HCT116 (cell line): ENCODE results near the gene ECT2. TPM values are rescaled to one million over a fixed set of nuclear protein-coding genes. Genes with fewer than 3 reads are reported as not detected.

Source experiments
- ATAC-seq: fragments of 200-7000 bp; cut with Tn5 transposase; 2 replicates; pipeline ENCODE4 v1.9.1; 2020; ENCODE audit warnings: mild to moderate bottlenecking, moderate library complexity
- BruUV-seq: library from RNA; stranded (reverse); fragments of 400-500 nt; replicated peaks from 2 replicates; lab custom pipeline; 2021; lab: Mats Ljungman, UMichigan
- CTCF ChIA-PET: fragments of 300-600 bp; sonication (Branson Sonifier 250); formaldehyde crosslinking; loops from one replicate; lab custom pipeline; 2021; ENCODE audit warnings: antibody characterized with exemption; lab: Charles Lee
- POLR2A ChIA-PET: fragments of 300-600, 350-600 bp; sonication (Branson Sonifier 250); formaldehyde crosslinking; loops from one replicate; lab custom pipeline; 2021; ENCODE audit warnings: antibody characterized with exemption; lab: Charles Lee
- RAD21 ChIA-PET, 2 experiments: fragments of 300-600 bp; sonication (Branson Sonifier 250); formaldehyde crosslinking; loops; one replicate each; lab custom pipeline; 2023; ENCODE audit warnings: low total read pairs in 2 of 2; ENCODE audit not compliant: uncharacterized antibody in 2 of 2, unreplicated experiment in 2 of 2, low non-redundant PET in 1 of 2; lab: Charles Lee
- DNase-seq: peaks from one replicate; pipeline ENCODE4 v3.0.0-alpha.2; 2010; ENCODE audit warnings: low read depth, low spot score
- H2AFZ ChIP-seq: fragments of 200-600 bp; shearing (Covaris generic), sonication (generic); 2 replicates; pipeline ENCODE4 v1.6.1; 2017; ENCODE audit warnings: low read depth, mixed run types, mixed read lengths, antibody characterized with exemption, low read length; ENCODE audit not compliant: poor library complexity, severe bottlenecking
- H3K27ac ChIP-seq: 2 replicates; pipeline ENCODE4 v1.5.1; 2012; ENCODE audit warnings: low read depth, low read length
- H3K27me3 ChIP-seq: fragments of 200-600 bp; sonication (generic); 2 replicates; pipeline ENCODE4 v1.6.1; 2016; ENCODE audit warnings: mixed run types, low read length, mixed read lengths; ENCODE audit not compliant: insufficient read depth
- H3K36me3 ChIP-seq, 2 experiments: fragments of 200-500 bp in 1 of 2; fragments of 200-600 bp in 1 of 2; sonication (Bioruptor generic) in 1 of 2; sonication (generic) in 1 of 2; 2 replicates each; pipeline versions ENCODE4 v1.5.1 to v1.6.1; 2014 to 2016; ENCODE audit warnings: low read length in 2 of 2, inconsistent platforms in 1 of 2, mixed read lengths in 1 of 2, mixed run types in 1 of 2; ENCODE audit not compliant: insufficient read depth in 2 of 2, control insufficient read depth in 1 of 2
- H3K4me1 ChIP-seq, 2 experiments: fragments of 200-600 bp in 1 of 2; sonication (generic) in 1 of 2; 2 replicates each; pipeline versions ENCODE4 v1.5.1 to v1.6.1; 2012 to 2017; ENCODE audit warnings: low read length in 2 of 2, inconsistent platforms in 1 of 2, mild to moderate bottlenecking in 1 of 2, mixed read lengths in 1 of 2, mixed run types in 1 of 2, moderate library complexity in 1 of 2; ENCODE audit not compliant: insufficient read depth in 2 of 2, control insufficient read depth in 1 of 2
- H3K4me2 ChIP-seq: fragments of 200-600 bp; sonication (generic); 2 replicates; pipeline ENCODE4 v1.6.1; 2017; ENCODE audit warnings: mixed run types, low read length, mixed read lengths
- H3K4me3 ChIP-seq, 2 experiments: fragments of 200-600 bp in 1 of 2; sonication (generic) in 1 of 2; replicated peaks in 1 of 2; 2 replicates each; pipeline ENCODE4 v1.5.1; 2011 to 2016; ENCODE audit warnings: low read length in 2 of 2, control low read depth in 1 of 2, low read depth in 1 of 2, mild to moderate bottlenecking in 1 of 2, mixed read lengths in 1 of 2, mixed run types in 1 of 2
- H3K79me2 ChIP-seq: fragments of 200-600 bp; sonication (generic); 2 replicates; pipeline ENCODE4 v1.6.1; 2017; ENCODE audit warnings: mild to moderate bottlenecking, mixed run types, low read length, moderate library complexity, mixed read lengths; ENCODE audit not compliant: insufficient read depth
- H3K9ac ChIP-seq: fragments of 200-600 bp; sonication (generic); 2 replicates; pipeline ENCODE4 v1.6.1; 2016; ENCODE audit warnings: low read length, mixed read lengths
- H3K9me2 ChIP-seq: fragments of 200-600 bp; sonication (generic), shearing (Covaris generic); 2 replicates; pipeline ENCODE4 v1.6.1; 2017; ENCODE audit warnings: mixed run types, mild to moderate bottlenecking, moderate library complexity; ENCODE audit not compliant: insufficient read depth
- H3K9me3 ChIP-seq, 2 experiments: fragments of 200-500 bp in 1 of 2; fragments of 200-600 bp in 1 of 2; sonication (Bioruptor generic) in 1 of 2; sonication (generic) in 1 of 2; 2 replicates each; pipeline ENCODE4 v1.6.1; 2014 to 2017; ENCODE audit warnings: low read length in 2 of 2, mixed read lengths in 2 of 2, inconsistent platforms in 1 of 2, low read depth in 1 of 2, mild to moderate bottlenecking in 1 of 2, mixed run types in 1 of 2, moderate library complexity in 1 of 2; ENCODE audit not compliant: control insufficient read depth in 1 of 2, insufficient read depth in 1 of 2
- H4K20me1 ChIP-seq: fragments of 200-600 bp; sonication (generic), shearing (Covaris generic); 2 replicates; pipeline ENCODE4 v1.6.1; 2017; ENCODE audit warnings: mixed run types, mild to moderate bottlenecking, moderate library complexity; ENCODE audit not compliant: insufficient read depth
- CEBPB ChIP-seq: IDR thresholded peaks from 2 replicates; pipeline ENCODE4 v1.6.1; 2012; ENCODE audit warnings: low read depth
- EGR1 ChIP-seq: IDR thresholded peaks from 2 replicates; pipeline ENCODE4 v1.6.1; 2012; ENCODE audit warnings: low read depth
- EZH2 ChIP-seq: fragments of 200-600 bp; sonication (generic); IDR thresholded peaks from 2 replicates; pipeline ENCODE4 v1.6.1; 2017; ENCODE audit warnings: antibody characterized with exemption, mixed run types
- POLR2A ChIP-seq: IDR thresholded peaks from 2 replicates; pipeline ENCODE4 v1.7.0; 2011; ENCODE audit warnings: borderline replicate concordance; ENCODE audit not compliant: insufficient read depth, insufficient read length; ENCODE audit errors: extremely low read depth
- RAD21 ChIP-seq: IDR thresholded peaks from 2 replicates; pipeline ENCODE4 v1.6.1; 2012; ENCODE audit warnings: low read depth, mild to moderate bottlenecking
- REST ChIP-seq: IDR thresholded peaks from 2 replicates; pipeline ENCODE4 v1.6.1; 2012; ENCODE audit warnings: low read depth
- SIN3A ChIP-seq: IDR thresholded peaks from 2 replicates; pipeline ENCODE4 v1.6.1; 2012; ENCODE audit warnings: low read depth
- SRF ChIP-seq: IDR thresholded peaks from 2 replicates; pipeline ENCODE4 v1.6.1; 2012; ENCODE audit warnings: low read depth
- TCF7L2 ChIP-seq: IDR thresholded peaks from 2 replicates; pipeline ENCODE4 v1.7.0; 2011; ENCODE audit warnings: borderline replicate concordance, inconsistent platforms; ENCODE audit not compliant: insufficient read depth, insufficient read length; ENCODE audit errors: extremely low read depth
- YY1 ChIP-seq: IDR thresholded peaks from 2 replicates; pipeline ENCODE4 v1.6.1; 2011; ENCODE audit warnings: low read length, low read depth, moderate library complexity, mild to moderate bottlenecking; ENCODE audit not compliant: insufficient replicate concordance; ENCODE audit errors: extremely low read depth
- ZFX ChIP-seq: fragments of 450-650 bp; IDR thresholded peaks from 2 replicates; pipeline ENCODE4 v1.6.1; 2017
- intact Hi-C: fragments of 100-400 bp; cut with micrococcal nuclease; formaldehyde crosslinking; loops from 2 replicates; pipeline ENCODE4 v1.10.0; 2022
- total RNA-seq: library from RNA; stranded (reverse); gene quantifications from one replicate; pipeline ENCODE4 v1.2.1, GENCODE V29; 2021; ENCODE audit not compliant: unreplicated experiment

Gene ECT2
- total RNA-seq, 1 experiment from 2014 or later, result 95.6 TPM

GRCh38 chr3:172814738-172815137 lies 64.2 kb downstream of the ECT2 start:
- H3K4me2 ChIP-seq, result no peak overlapping the region
- TF ChIP-seq SRF, result no peak
- no peak for TF ChIP-seq RAD21
- TF ChIP-seq EGR1, result no peak
- no peak for TF ChIP-seq EZH2
- H3K27ac ChIP-seq, result no peak overlapping the region
- ChIA-PET CTCF (no interaction called here), RAD21 (no interaction called here), POLR2A (no interaction called here)
- no peak for DNase-seq
- peaks cover 10 to 16% of the 10 kb centered on the region in 2 experiments; a peak in 2 of 4 replicates for H3K36me3 ChIP-seq
- no peaks in the 10 kb centered on the region for H3K27me3 ChIP-seq
- H3K79me2 ChIP-seq, result peaks cover 1% of the 10 kb centered on the region; the same call in 1 of the 2 replicates
- no peaks in the 10 kb centered on the region for H3K4me1 ChIP-seq
- no peaks in the 10 kb centered on the region for H3K9me3 ChIP-seq
- no peak overlapping the region for H2AFZ ChIP-seq
- no peaks in the 10 kb centered on the region for H4K20me1 ChIP-seq
- intact Hi-C loops, result no loop called here
- no peak for ATAC-seq
- no peak overlapping the region for H3K9ac ChIP-seq
- BruUV-seq, result no TSS peak
- no peak overlapping the region for H3K4me3 ChIP-seq
- H3K9me2 ChIP-seq, result no peaks in the 10 kb centered on the region

- TF ChIP-seq CEBPB (no peak), REST (no peak), ZFX (no peak), SRF (no peak), YY1 (no peak), SIN3A (no peak), POLR2A (no peak), TCF7L2 (no peak)
- DNase-seq, result no peak
- Histone ChIP-seq H3K4me2 (no peak overlapping the region), H2AFZ (no peak overlapping the region), H3K9me3 (no peaks in the 10 kb centered on the region), H4K20me1 (no peaks in the 10 kb centered on the region), H3K4me3 (no peak overlapping the region), H3K27ac (no peak overlapping the region), H3K36me3 (peaks cover 14 to 16% of the 10 kb centered on the region in 2 experiments; a peak in 2 of 4 replicates), H3K27me3 (no peaks in the 10 kb centered on the region), H3K79me2 (no peaks in the 10 kb centered on the region; the same call in 1 of the 2 replicates), H3K4me1 (no peaks in the 10 kb centered on the region), H3K9me2 (no peaks in the 10 kb centered on the region), H3K9ac (no peak overlapping the region)
- CTCF ChIA-PET, result no interaction called here
- ATAC-seq, result no peak
- POLR2A ChIA-PET, result no interaction called here
- RAD21 ChIA-PET, result no interaction called here
- intact Hi-C loops, result no loop called here
- BruUV-seq, result no TSS peak
These were observed 65.3 kb downstream of the ECT2 start for GRCh38 chr3:172815857-172816256.
